SK-N-SH (cell line): ENCODE data around the gene SASH1. TPM values are rescaled to one million over a fixed set of nuclear protein-coding genes. Genes with fewer than 3 reads are reported as not detected.

Experiments used
- CTCF ChIA-PET: fragments of 300-600, 350-600 bp; formaldehyde crosslinking; extraction: SDS; loops from one replicate; lab custom pipeline; 2021; lab: Yijun Ruan, JAX
- POLR2A ChIA-PET: fragments of 350-600 bp; sonication (Branson Sonifier 250); formaldehyde crosslinking; extraction: SDS; loops from one replicate; lab custom pipeline; 2020; ENCODE audit warnings: antibody characterized with exemption, inconsistent platforms; lab: Yijun Ruan, JAX
- DNase-seq: peaks from one replicate; pipeline ENCODE4 v3.0.0; 2012
- H2AFZ ChIP-seq: fragments of 200-600 bp; sonication (generic); 2 replicates; pipeline ENCODE4 v1.8.1; 2016; ENCODE audit warnings: antibody characterized with exemption, mild to moderate bottlenecking, low read depth
- H3F3A ChIP-seq: fragments of 200-600 bp; sonication (generic); replicated peaks from 2 replicates; pipeline ENCODE3; 2016; ENCODE audit warnings: antibody characterized with exemption, mild to moderate bottlenecking; ENCODE audit not compliant: insufficient read depth
- H3K27ac ChIP-seq, 2 experiments: fragments of 200-500 bp in 1 of 2; fragments of 200-600 bp in 1 of 2; sonication (Bioruptor generic) in 1 of 2; sonication (generic), shearing (Covaris generic) in 1 of 2; 2 replicates each; pipeline versions ENCODE4 v1.5.1 to v1.6.1; 2014 to 2016; ENCODE audit warnings: low read depth in 2 of 2, inconsistent platforms in 1 of 2, low read length in 1 of 2, mild to moderate bottlenecking in 1 of 2, mixed read lengths in 1 of 2
- H3K27me3 ChIP-seq: fragments of 200-600 bp; sonication (generic), shearing (Covaris generic); 2 replicates; pipeline ENCODE4 v1.6.1; 2016; ENCODE audit warnings: mixed run types; ENCODE audit not compliant: insufficient read depth
- H3K36me3 ChIP-seq, 2 experiments: fragments of 200-500 bp in 1 of 2; fragments of 200-600 bp in 1 of 2; sonication (Bioruptor generic) in 1 of 2; sonication (generic) in 1 of 2; replicated peaks in 1 of 2; 2 replicates each; pipeline versions ENCODE3 to v1.5.1; 2014 to 2016; ENCODE audit warnings: low read length in 1 of 2, mild to moderate bottlenecking in 1 of 2; ENCODE audit not compliant: insufficient read depth in 2 of 2, control insufficient read depth in 1 of 2
- H3K4me1 ChIP-seq, 2 experiments: fragments of 200-500 bp in 1 of 2; fragments of 200-600 bp in 1 of 2; sonication (Bioruptor generic) in 1 of 2; sonication (generic), shearing (Covaris generic) in 1 of 2; 2 replicates each; pipeline versions ENCODE4 v1.5.1 to v1.6.1; 2014 to 2016; ENCODE audit warnings: low read depth in 1 of 2, low read length in 1 of 2, mixed run types in 1 of 2; ENCODE audit not compliant: insufficient read depth in 2 of 2, control insufficient read depth in 1 of 2
- H3K4me2 ChIP-seq: fragments of 200-600 bp; sonication (generic), shearing (Covaris generic); 2 replicates; pipeline ENCODE4 v1.6.1; 2017; ENCODE audit warnings: mixed run types
- H3K4me3 ChIP-seq, 2 experiments: fragments of 200-500 bp in 1 of 2; fragments of 200-600 bp in 1 of 2; sonication (Bioruptor generic) in 1 of 2; sonication (generic), shearing (Covaris generic) in 1 of 2; 2 replicates each; pipeline versions ENCODE4 v1.5.1 to v1.8.1; 2014 to 2016; ENCODE audit warnings: low read depth in 2 of 2, inconsistent platforms in 1 of 2, low read length in 1 of 2, mild to moderate bottlenecking in 1 of 2, mixed read lengths in 1 of 2, moderate library complexity in 1 of 2
- H3K79me2 ChIP-seq: fragments of 200-600 bp; sonication (generic); 2 replicates; pipeline ENCODE4 v1.8.1; 2017; ENCODE audit warnings: mild to moderate bottlenecking; ENCODE audit not compliant: insufficient read depth
- H3K9ac ChIP-seq: fragments of 200-600 bp; sonication (generic); 2 replicates; pipeline ENCODE4 v1.6.1; 2017; ENCODE audit warnings: mixed run types
- H3K9me2 ChIP-seq: fragments of 200-600 bp; sonication (generic); 2 replicates; pipeline ENCODE4 v1.6.1; 2017; ENCODE audit warnings: mixed run types
- H3K9me3 ChIP-seq: fragments of 200-600 bp; sonication (generic); 2 replicates; pipeline ENCODE4 v1.6.1; 2017; ENCODE audit warnings: mixed run types, mild to moderate bottlenecking, moderate library complexity
- H4K20me1 ChIP-seq: fragments of 200-600 bp; sonication (generic); 2 replicates; pipeline ENCODE4 v1.6.1; 2017; ENCODE audit warnings: mild to moderate bottlenecking, mixed run types; ENCODE audit not compliant: insufficient read depth
- CTCF ChIP-seq: fragments of 200-600 bp; sonication (generic); IDR thresholded peaks from 2 replicates; pipeline ENCODE4 v1.6.1; 2017; ENCODE audit warnings: antibody characterized with exemption, mild to moderate bottlenecking, moderate library complexity
- IRF3 ChIP-seq: fragments of 150-350 bp; IDR thresholded peaks from 2 replicates; pipeline ENCODE4 v1.6.1; 2016; ENCODE audit warnings: mild to moderate bottlenecking, low read depth, low read length
- JUND ChIP-seq: IDR thresholded peaks from 2 replicates; pipeline ENCODE4 v1.4.0; 2012
- MXI1 ChIP-seq: IDR thresholded peaks from 2 replicates; pipeline ENCODE4 v1.6.1; 2012; ENCODE audit warnings: mild to moderate bottlenecking, low read depth, low read length, improper control_type of control experiment
- RCOR1 ChIP-seq: fragments of 150-350 bp; IDR thresholded peaks from 2 replicates; pipeline ENCODE4 v1.6.1; 2017; ENCODE audit warnings: antibody characterized with exemption, low read length
- RXRA ChIP-seq: IDR thresholded peaks from 2 replicates; pipeline ENCODE4 v1.4.0; 2012; ENCODE audit warnings: low read depth, mild to moderate bottlenecking, borderline replicate concordance
- SIN3A ChIP-seq: IDR thresholded peaks from 2 replicates; pipeline ENCODE4 v1.6.1; 2012; ENCODE audit warnings: low read depth, mild to moderate bottlenecking, low read length, moderate library complexity, borderline replicate concordance
- SMC3 ChIP-seq: IDR thresholded peaks from 2 replicates; pipeline ENCODE4 v1.6.1; 2012; ENCODE audit warnings: low read depth, low read length, improper control_type of control experiment
- TEAD4 ChIP-seq: IDR thresholded peaks from 2 replicates; pipeline ENCODE4 v1.4.0; 2012; ENCODE audit warnings: mild to moderate bottlenecking, borderline replicate concordance; ENCODE audit not compliant: insufficient read depth
- USF2 ChIP-seq: fragments of 150-350 bp; IDR thresholded peaks from 2 replicates; pipeline ENCODE4 v1.6.1; 2017; ENCODE audit warnings: antibody characterized with exemption, low read length, low read depth, borderline replicate concordance
- WGBS: methylation state at CpG from one replicate; pipeline ENCODE4 v1.1.6; 2017; ENCODE audit warnings: low lambda C conversion rate; 5-methylcytosine and 5-hydroxymethylcytosine counted together
- polyA plus RNA-seq, 3 experiments: library from polyadenylated mRNA; depleted of rRNA; stranded (reverse); fragments of >200 nt; gene quantifications; 2 replicates each; pipeline ENCODE4 v1.2.3, GENCODE V29; 2012

SASH1 gene
- polyA plus RNA-seq, 1 of the 3 experiments (the other 2 are of a cell fraction): 19.8 TPM

GRCh38 chr6:148466158-148466557 is 123.5 kb downstream of the SASH1 start:
- Histone ChIP-seq H4K20me1 (no peaks in the 10 kb centered on the region), H3K36me3 (peaks cover 0 to 3% of the 10 kb centered on the region in 2 experiments), H3K79me2 (peaks cover 64% of the 10 kb centered on the region), H2AFZ (no peak overlapping the region), H3K9ac (no peak overlapping the region), H3F3A (peaks cover 26% of the 10 kb centered on the region), H3K9me2 (no peaks in the 10 kb centered on the region), H3K27ac (no peak overlapping the region), H3K4me2 (no peak overlapping the region), H3K4me3 (no peak overlapping the region), H3K4me1 (peaks cover 0 to 15% of the 10 kb centered on the region in 2 experiments; a peak in 2 of 4 replicates), H3K27me3 (no peaks in the 10 kb centered on the region), H3K9me3 (no peaks in the 10 kb centered on the region)
- no peak for DNase-seq
- WGBS: 58% methylated on average over 4 of the region's 4 CpGs
- POLR2A ChIA-PET: no interaction called here
- CTCF ChIA-PET: interaction anchor here (0.6 to 3.4 kb wide), 3 partner anchors 12 to 289 kb away, joined by 3 to 17 read pairs (median 4); no protein-coding TSS in a partner anchor
- TF ChIP-seq CTCF (0 out of 2 replicates have a peak, but pooled peaks have one; percentile 15), SMC3 (no peak)
- TF ChIP-seq, all 33 proteins: peak for 1

GRCh38 chr6:148467926-148468325 is 125.3 kb downstream of the SASH1 start:
- no peak for DNase-seq
- Histone ChIP-seq H3K79me2 (peaks cover 54% of the 10 kb centered on the region), H3K4me3 (no peak overlapping the region), H3K27ac (no peak overlapping the region; a peak in 1 of 4 replicates), H2AFZ (no peak overlapping the region), H3K9me2 (no peaks in the 10 kb centered on the region), H3K4me2 (0 out of 2 replicates have a peak overlapping the region, but pooled peaks have one; percentile 7), H3K36me3 (peaks cover 2 to 3% of the 10 kb centered on the region in 2 experiments), H3K27me3 (no peaks in the 10 kb centered on the region), H3K9ac (no peak overlapping the region), H3F3A (peaks cover 15% of the 10 kb centered on the region), H3K9me3 (no peaks in the 10 kb centered on the region), H4K20me1 (no peaks in the 10 kb centered on the region), H3K4me1 (0 out of 4 replicates have a peak, but pooled peaks cover 0 to 4% of the 10 kb centered on the region in 2 experiments)
- ChIA-PET CTCF (no interaction called here), POLR2A (no interaction called here)
- TF ChIP-seq RXRA: no peak
- TF ChIP-seq JUND: no peak
- no peak for TF ChIP-seq CTCF
- WGBS: 70% methylated on average over 4 of the region's 4 CpGs

- H3K4me1 ChIP-seq: no peaks in the 10 kb centered on the region
- no peaks in the 10 kb centered on the region for H3K9me2 ChIP-seq
- H3K9me3 ChIP-seq: no peaks in the 10 kb centered on the region
- no peak overlapping the region for H3K9ac ChIP-seq
- H3K27ac ChIP-seq: no peak overlapping the region
- peaks cover 46% of the 10 kb centered on the region for H3K79me2 ChIP-seq
- no peak overlapping the region for H3K4me2 ChIP-seq
- TF ChIP-seq MXI1 (no peak), TEAD4 (no peak), SIN3A (no peak), IRF3 (no peak), RCOR1 (no peak), USF2 (no peak)
- H2AFZ ChIP-seq: no peak overlapping the region
- no peaks in the 10 kb centered on the region for H3F3A ChIP-seq
- CTCF ChIA-PET: interaction anchor here (1.5 kb wide), 1 partner anchor 10 kb away, joined by 4 read pairs; no protein-coding TSS in a partner anchor
- DNase-seq: no peak
- POLR2A ChIA-PET: no interaction called here
- H3K27me3 ChIP-seq: no peaks in the 10 kb centered on the region
- peaks cover 7 to 25% of the 10 kb centered on the region in 2 experiments for H3K36me3 ChIP-seq
- no peaks in the 10 kb centered on the region for H4K20me1 ChIP-seq
- 67% methylated on average over 6 of the region's 8 CpGs for WGBS
- H3K4me3 ChIP-seq: no peak overlapping the region
Observed at GRCh38 chr6:148470156-148470555, 127.5 kb downstream of the SASH1 start.
